HepG2 (cell line): ENCODE measurements around the gene GRID1. TPM values are rescaled to one million over a fixed set of nuclear protein-coding genes. Genes with fewer than 3 reads are reported as not detected.

Experiments used
- ATAC-seq: fragments of 200-7000 bp; cut with Tn5 transposase; 3 replicates; pipeline ENCODE4 v1.9.1; 2020; ENCODE audit warnings: mild to moderate bottlenecking, moderate library complexity
- BruUV-seq: library from RNA; stranded (reverse); fragments of 400-500 nt; replicated peaks from 2 replicates; lab custom pipeline; 2021; lab: Mats Ljungman, UMichigan
- CTCF ChIA-PET: fragments of 300-600 bp; formaldehyde crosslinking; extraction: SDS; loops from one replicate; lab custom pipeline; 2021; ENCODE audit warnings: low total read pairs, inconsistent platforms, low intra/inter-chr PET ratio; lab: Yijun Ruan, JAX
- POLR2A ChIA-PET: fragments of 350-600 bp; sonication (Branson Sonifier 250); formaldehyde crosslinking; loops from one replicate; lab custom pipeline; 2020; ENCODE audit warnings: antibody characterized with exemption, inconsistent platforms; lab: Yijun Ruan, JAX
- DNase-seq: peaks from one replicate; pipeline ENCODE4 v3.0.0-alpha.2; 2015; ENCODE audit warnings: low spot score
- FAIRE-seq: peaks from 3 replicates; lab custom pipeline; 2011; peaks lifted over from hg19 to GRCh38; lab: Jason Lieb, UNC
- H2AFZ ChIP-seq: one replicate; pipeline ENCODE4 v1.6.1; 2011; ENCODE audit warnings: low read length, inconsistent platforms
- H3K27ac ChIP-seq: fragments of 300-600 bp; 3 replicates; pipeline ENCODE4 v1.8.0; 2011; ENCODE audit warnings: mixed run types, mild to moderate bottlenecking, mixed read lengths, low read length, inconsistent platforms; ENCODE audit not compliant: insufficient read depth; ENCODE audit errors: extremely low read length
- H3K27me3 ChIP-seq, 2 experiments: fragments of 200-600 bp in 1 of 2; 2 replicates in 1 of 2; 3 replicates in 1 of 2; pipeline versions ENCODE4 v1.6.0 to v1.8.0; 2011; ENCODE audit warnings: low read length in 2 of 2, mild to moderate bottlenecking in 2 of 2, moderate library complexity in 2 of 2, inconsistent platforms in 1 of 2; ENCODE audit not compliant: insufficient read depth in 2 of 2, control insufficient read depth in 1 of 2
- H3K36me3 ChIP-seq, 2 experiments: fragments of 200-600 bp in 1 of 2; replicated peaks in 1 of 2; 2 replicates in 1 of 2; 3 replicates in 1 of 2; pipeline versions ENCODE4 v1.5.1 to v1.8.0; 2011; ENCODE audit warnings: low read length in 2 of 2, inconsistent platforms in 1 of 2; ENCODE audit not compliant: insufficient read depth in 2 of 2, control insufficient read depth in 1 of 2
- H3K4me1 ChIP-seq: 2 replicates; pipeline ENCODE4 v1.5.1; 2012; ENCODE audit warnings: low read length, inconsistent platforms; ENCODE audit not compliant: insufficient read depth
- H3K4me2 ChIP-seq: 2 replicates; pipeline ENCODE4 v1.6.0; 2011; ENCODE audit warnings: low read depth, low read length, inconsistent platforms
- H3K4me3 ChIP-seq, 3 experiments: fragments of 200-600 bp in 1 of 3; sonication (generic), shearing (Covaris generic) in 1 of 3; replicated peaks in 1 of 3; 2 replicates each; pipeline ENCODE4 v1.5.1; 2011 to 2016; ENCODE audit warnings: low read length in 3 of 3, inconsistent platforms in 2 of 3, low read depth in 2 of 3, mild to moderate bottlenecking in 2 of 3, control low read depth in 1 of 3, mixed read lengths in 1 of 3; ENCODE audit not compliant: insufficient read depth in 1 of 3
- H3K79me2 ChIP-seq: one replicate; pipeline ENCODE4 v1.6.1; 2011; ENCODE audit warnings: low read length, inconsistent platforms; ENCODE audit not compliant: insufficient read depth
- H3K9ac ChIP-seq: 2 replicates; pipeline ENCODE4 v1.6.0; 2011; ENCODE audit warnings: mild to moderate bottlenecking, low read depth, low read length, inconsistent platforms; ENCODE audit not compliant: insufficient read depth
- H3K9me3 ChIP-seq: 2 replicates; pipeline ENCODE4 v1.5.1; 2012; ENCODE audit warnings: mild to moderate bottlenecking, low read length
- H4K20me1 ChIP-seq: 2 replicates; pipeline ENCODE4 v1.6.0; 2011; ENCODE audit warnings: inconsistent platforms, mild to moderate bottlenecking, low read length, moderate library complexity; ENCODE audit not compliant: insufficient read depth
- ATF7 ChIP-seq, 2 experiments: fragments of 450-650 bp in 1 of 2; sonication (generic) in 1 of 2; formaldehyde crosslinking in 1 of 2; IDR thresholded peaks; 2 replicates each; pipeline versions ENCODE4 v1.4.0 to v1.6.1; 2016 to 2020; ENCODE audit warnings: antibody characterized with exemption in 1 of 2, mild to moderate bottlenecking in 1 of 2, missing genetic modification reagents in 1 of 2
- BHLHE40 ChIP-seq: IDR thresholded peaks from 2 replicates; pipeline ENCODE4 v1.6.1; 2011; ENCODE audit warnings: low read length, improper control_type of control experiment
- FOXA1 ChIP-seq, 2 experiments: fragments of 450-650 bp in 1 of 2; sonication (generic) in 1 of 2; formaldehyde crosslinking in 1 of 2; IDR thresholded peaks; 2 replicates each; pipeline versions ENCODE4 v1.4.0 to v1.6.1; 2016 to 2020; ENCODE audit warnings: missing genetic modification reagents in 1 of 2
- HNRNPUL1 ChIP-seq: fragments of 200-400 bp; formaldehyde crosslinking; IDR thresholded peaks from 2 replicates; pipeline ENCODE4 v1.6.1; 2017; ENCODE audit warnings: low read depth, mild to moderate bottlenecking, low read length, moderate library complexity
- IRF9 ChIP-seq: sonication (generic); formaldehyde crosslinking; IDR thresholded peaks from 2 replicates; pipeline ENCODE4 v1.8.0; 2022; ENCODE audit warnings: missing genetic modification reagents, mild to moderate bottlenecking, borderline replicate concordance
- JUND ChIP-seq: sonication (generic); formaldehyde crosslinking; IDR thresholded peaks from 2 replicates; pipeline ENCODE4 v1.8.0; 2022; ENCODE audit warnings: mild to moderate bottlenecking, missing genetic modification reagents
- SMAD3 ChIP-seq: sonication (generic); formaldehyde crosslinking; IDR thresholded peaks from 2 replicates; pipeline ENCODE4 v1.4.0; 2020; ENCODE audit warnings: missing genetic modification reagents
- ZC3H4 ChIP-seq: sonication (generic); formaldehyde crosslinking; IDR thresholded peaks from 2 replicates; pipeline ENCODE4 v1.4.0; 2020; ENCODE audit warnings: missing genetic modification reagents, borderline replicate concordance
- ZNF124 ChIP-seq: sonication (generic); formaldehyde crosslinking; IDR thresholded peaks from 2 replicates; pipeline ENCODE4 v1.4.0; 2020; ENCODE audit warnings: missing genetic modification reagents
- ZNF33B ChIP-seq: sonication (generic); formaldehyde crosslinking; IDR thresholded peaks from 2 replicates; pipeline ENCODE4 v1.5.1; 2020; ENCODE audit warnings: mild to moderate bottlenecking, missing genetic modification reagents
- ZNF670 ChIP-seq: sonication (generic); formaldehyde crosslinking; IDR thresholded peaks from 2 replicates; pipeline ENCODE4 v1.8.0; 2022; ENCODE audit warnings: mild to moderate bottlenecking, missing genetic modification reagents, borderline replicate concordance
- ZNF776 ChIP-seq: sonication (generic); formaldehyde crosslinking; IDR thresholded peaks from 2 replicates; pipeline ENCODE4 v1.4.0; 2020; ENCODE audit warnings: mild to moderate bottlenecking, missing genetic modification reagents
- WGBS: methylation state at CpG from one replicate; pipeline ENCODE4 v1.1.6; 2017; ENCODE audit warnings: low lambda C conversion rate; 5-methylcytosine and 5-hydroxymethylcytosine counted together
- in situ Hi-C: cut with HindIII; loops from 2 replicates; pipeline ENCODE4 v1.10.0; 2017; ENCODE audit warnings: low pct_unique_long_range_greater_than_20kb; ENCODE audit not compliant: extremely low pct_ligation_motif_present
- intact Hi-C: fragments of 100-400 bp; cut with micrococcal nuclease; formaldehyde crosslinking; loops from one replicate; pipeline ENCODE4 v1.10.0; 2022; ENCODE audit not compliant: unreplicated experiment
- polyA plus RNA-seq, 8 experiments: library from polyadenylated mRNA; depleted of rRNA in 3 of 8; stranded (reverse) in 7 of 8; unstranded in 1 of 8; fragments of >200 nt; fragmentation: Illumina TruSeq in 4 of 8; extraction: Trizol in 4 of 8; gene quantifications; 2 replicates each; pipeline versions ENCODE4 v1.2.1 to v1.2.3, GENCODE V29; 2011 to 2016; ENCODE audit warnings: low read depth in 4 of 8, missing spikeins in 1 of 8, mixed read lengths in 1 of 8; ENCODE audit not compliant: insufficient read depth in 1 of 8
- total RNA-seq, 5 experiments: library from RNA; depleted of rRNA; stranded (reverse); fragments of >200 nt; fragmentation: Illumina TruSeq; extraction: Trizol; gene quantifications; 2 replicates each; pipeline ENCODE4 v1.2.3, GENCODE V29; 2016; ENCODE audit warnings: low read depth in 1 of 5

GRID1 gene
- total and polyA plus RNA-seq, 2 of the 13 experiments (the other 11 are each of a cell fraction or from before 2014, with no cell fraction given), result 0.05 TPM; not detected in 1

GRCh38 chr10:86325158-86325557 is 41.4 kb downstream of the GRID1 start (continued):
- TF ChIP-seq ZNF124 (no peak), ZNF776 (CRISPR knock-in tag) (no peak), BHLHE40 (no peak), ZNF33B (CRISPR knock-in tag) (no peak), HNRNPUL1 (no peak)

- DNase-seq (no peak), FAIRE-seq (no peak), ATAC-seq (no peak)
- Histone ChIP-seq H4K20me1 (no peaks in the 10 kb centered on the region), H3K79me2 (no peaks in the 10 kb centered on the region), H3K9me3 (no peaks in the 10 kb centered on the region), H3K9ac (no peak overlapping the region), H3K27ac (no peak overlapping the region), H3K4me1 (no peaks in the 10 kb centered on the region), H3K4me3 (no peak overlapping the region), H2AFZ (no peak overlapping the region), H3K27me3 (peaks cover 3 to 19% of the 10 kb centered on the region in 2 experiments; a peak in 3 of 5 replicates), H3K36me3 (no peaks in the 10 kb centered on the region), H3K4me2 (no peak overlapping the region)
- intact Hi-C loops (no loop called here), in situ Hi-C loops (no loop called here)
- CTCF ChIA-PET, result no interaction called here
- BruUV-seq, result no TSS peak
- POLR2A ChIA-PET, result no interaction called here
- WGBS, result 2% methylated on average over 3 of the region's 5 CpGs
- TF ChIP-seq FOXA1 (IDR thresholded peaks at IDR 0.05) (no peak), FOXA1 (CRISPR knock-in tag; IDR thresholded peaks at IDR 0.05) (no peak), IRF9 (CRISPR knock-in tag) (no peak), ZC3H4 (CRISPR knock-in tag) (no peak), ATF7 (IDR thresholded peaks at IDR 0.05) (no peak), ATF7 (CRISPR knock-in tag; IDR thresholded peaks at IDR 0.05) (no peak), SMAD3 (no peak), ZNF670 (CRISPR knock-in tag) (no peak), JUND (CRISPR knock-in tag) (no peak)
Observed at GRCh38 chr10:86321568-86321967, 45.0 kb downstream of the GRID1 start.
